H9 (cell line): Measurements from ENCODE around the gene PAX9. TPM values are rescaled to one million over a fixed set of nuclear protein-coding genes. Genes with fewer than 3 reads are reported as not detected.

ENCODE experiments used
- DNase-seq: peaks from one replicate; pipeline ENCODE4 v3.0.0-alpha.2; 2017
- H2AFZ ChIP-seq: one replicate; pipeline ENCODE4 v1.6.1; 2013; ENCODE audit warnings: mild to moderate bottlenecking, low read length, control low read depth, moderate library complexity
- H2AK5ac ChIP-seq: 2 replicates; pipeline ENCODE4 v1.6.1; 2013; ENCODE audit warnings: low read length, control low read depth, mixed read lengths; ENCODE audit not compliant: insufficient read length
- H2BK120ac ChIP-seq: one replicate; pipeline ENCODE4 v1.6.1; 2013; ENCODE audit warnings: low read depth, mild to moderate bottlenecking, low read length, control low read depth, inconsistent platforms; ENCODE audit not compliant: poor library complexity, severe bottlenecking
- H2BK12ac ChIP-seq: 2 replicates; pipeline ENCODE4 v1.6.1; 2013; ENCODE audit warnings: low read length, control low read depth, mixed read lengths, low read depth; ENCODE audit not compliant: insufficient read length
- H2BK15ac ChIP-seq: 2 replicates; pipeline ENCODE4 v1.6.1; 2013; ENCODE audit warnings: low read depth, low read length, control low read depth
- H2BK20ac ChIP-seq: one replicate; pipeline ENCODE4 v1.6.1; 2013; ENCODE audit warnings: low read depth, mild to moderate bottlenecking, low read length, control low read depth, inconsistent platforms; ENCODE audit not compliant: poor library complexity, severe bottlenecking
- H2BK5ac ChIP-seq: 2 replicates; pipeline ENCODE4 v1.6.1; 2013; ENCODE audit warnings: low read length, control low read depth, mixed read lengths; ENCODE audit not compliant: insufficient read length
- H3K14ac ChIP-seq: 2 replicates; pipeline ENCODE4 v1.6.1; 2013; ENCODE audit warnings: low read length, control low read depth; ENCODE audit not compliant: insufficient read depth
- H3K18ac ChIP-seq: 2 replicates; pipeline ENCODE4 v1.6.1; 2013; ENCODE audit warnings: low read depth, mild to moderate bottlenecking, mixed read lengths, low read length, control low read depth; ENCODE audit not compliant: insufficient read length
- H3K23ac ChIP-seq: 2 replicates; pipeline ENCODE4 v1.6.1; 2013; ENCODE audit warnings: low read length, control low read depth, mixed read lengths, low read depth; ENCODE audit not compliant: insufficient read length
- H3K23me2 ChIP-seq: 2 replicates; pipeline ENCODE4 v1.6.1; 2013; ENCODE audit warnings: low read depth, mild to moderate bottlenecking, mixed read lengths, low read length, control low read depth; ENCODE audit not compliant: insufficient read length, poor library complexity, severe bottlenecking
- H3K27ac ChIP-seq: 2 replicates; pipeline ENCODE4 v1.5.1; 2013; ENCODE audit warnings: low read length, control low read depth, mixed read lengths, low read depth; ENCODE audit not compliant: insufficient read length
- H3K27me3 ChIP-seq: 2 replicates; pipeline ENCODE4 v1.6.1; 2013; ENCODE audit warnings: low read length, control low read depth, inconsistent platforms; ENCODE audit not compliant: insufficient read depth
- H3K4ac ChIP-seq: 2 replicates; pipeline ENCODE4 v1.6.1; 2013; ENCODE audit warnings: low read depth, mild to moderate bottlenecking, control low read depth, inconsistent platforms, low read length, moderate library complexity
- H3K4me1 ChIP-seq: 2 replicates; pipeline ENCODE4 v1.6.1; 2013; ENCODE audit warnings: low read length, control low read depth, inconsistent platforms; ENCODE audit not compliant: insufficient read depth
- H3K4me2 ChIP-seq: 2 replicates; pipeline ENCODE4 v1.6.1; 2013; ENCODE audit warnings: low read length, control low read depth, mixed read lengths; ENCODE audit not compliant: insufficient read length, insufficient read depth
- H3K56ac ChIP-seq: 2 replicates; pipeline ENCODE4 v1.6.1; 2013; ENCODE audit warnings: low read depth, mild to moderate bottlenecking, mixed read lengths, low read length, control low read depth; ENCODE audit not compliant: insufficient read length
- H3K79me1 ChIP-seq: 2 replicates; pipeline ENCODE4 v1.6.1; 2013; ENCODE audit warnings: low read depth, mild to moderate bottlenecking, moderate library complexity, low read length, control low read depth, inconsistent platforms; ENCODE audit not compliant: insufficient read depth, poor library complexity, severe bottlenecking
- H3K79me2 ChIP-seq: 2 replicates; pipeline ENCODE4 v1.6.1; 2013; ENCODE audit warnings: low read length, control low read depth, inconsistent platforms; ENCODE audit not compliant: insufficient read depth
- H3K9ac ChIP-seq: 2 replicates; pipeline ENCODE4 v1.6.1; 2013; ENCODE audit warnings: low read length, control low read depth, mixed read lengths; ENCODE audit not compliant: insufficient read length; ENCODE audit errors: extremely low read depth
- H3K9me3 ChIP-seq: one replicate; pipeline ENCODE4 v1.6.1; 2013; ENCODE audit warnings: low read depth, low read length, inconsistent platforms; ENCODE audit not compliant: control insufficient read depth
- H3T11ph ChIP-seq: one replicate; pipeline ENCODE4 v1.6.1; 2013; ENCODE audit warnings: mild to moderate bottlenecking, low read length, control low read depth, inconsistent platforms
- H4K20me1 ChIP-seq: one replicate; pipeline ENCODE4 v1.6.1; 2013; ENCODE audit not compliant: control insufficient read depth, insufficient read length, insufficient read depth
- H4K5ac ChIP-seq: 2 replicates; pipeline ENCODE4 v1.6.1; 2013; ENCODE audit warnings: low read depth, mild to moderate bottlenecking, mixed read lengths, low read length, control low read depth; ENCODE audit not compliant: insufficient read length
- H4K8ac ChIP-seq: replicated peaks from 2 replicates; pipeline ENCODE4 v1.6.1; 2013; ENCODE audit warnings: low read length, control low read depth, mixed read lengths, low read depth; ENCODE audit not compliant: insufficient read length
- H4K91ac ChIP-seq: 2 replicates; pipeline ENCODE4 v1.6.1; 2013; ENCODE audit warnings: low read depth, mild to moderate bottlenecking, moderate library complexity, mixed read lengths, low read length, control low read depth; ENCODE audit not compliant: insufficient read length
- H3K27ac Mint-ChIP-seq, 3 experiments: 2 replicates in 2 of 3; 3 replicates in 1 of 3; pipeline ENCODE4 v1.8.0; 2020 to 2021; ENCODE audit warnings: mixed read lengths in 3 of 3, mild to moderate bottlenecking in 1 of 3, moderate library complexity in 1 of 3
- H3K27me3 Mint-ChIP-seq: 2 replicates; pipeline ENCODE4 v1.8.0; 2021; ENCODE audit warnings: low read depth, mild to moderate bottlenecking, moderate library complexity, mixed read lengths
- H3K36me3 Mint-ChIP-seq, 3 experiments: 2 replicates in 2 of 3; 3 replicates in 1 of 3; pipeline ENCODE4 v1.8.0; 2020 to 2021; ENCODE audit warnings: low read depth in 3 of 3, mixed read lengths in 3 of 3; ENCODE audit not compliant: insufficient read depth in 1 of 3
- H3K4me1 Mint-ChIP-seq, 2 experiments: 2 replicates each; pipeline ENCODE4 v1.8.0; 2020; ENCODE audit warnings: mixed read lengths in 2 of 2
- H3K4me3 Mint-ChIP-seq, 2 experiments: 2 replicates in 1 of 2; 3 replicates in 1 of 2; pipeline ENCODE4 v1.8.0; 2020 to 2021; ENCODE audit warnings: mild to moderate bottlenecking in 2 of 2, mixed read lengths in 2 of 2, moderate library complexity in 1 of 2
- H3K9me3 Mint-ChIP-seq, 2 experiments: 2 replicates in 1 of 2; 3 replicates in 1 of 2; pipeline ENCODE4 v1.8.0; 2020; ENCODE audit warnings: mild to moderate bottlenecking in 2 of 2, mixed read lengths in 2 of 2, moderate library complexity in 1 of 2
- CTCF ChIP-seq: fragments of 200-600 bp; sonication (generic); conservative IDR thresholded peaks from 3 replicates; pipeline ENCODE4 v1.8.0; 2021; ENCODE audit warnings: antibody characterized with exemption, mild to moderate bottlenecking
- WGBS: extraction: QIAGEN DNeasy Blood & Tissue Kit; methylation state at CpG from one replicate; pipeline ENCODE4 v1.1.7; 2013; ENCODE audit warnings: missing lambda C conversion rate, low lambda C conversion rate, mixed read lengths; ENCODE audit not compliant: insufficient read length; ENCODE audit errors: extremely low coverage; 5-methylcytosine and 5-hydroxymethylcytosine counted together
- total RNA-seq: library from RNA; stranded (reverse); gene quantifications from 2 replicates; pipeline ENCODE4 v1.2.1, GENCODE V29; 2021

The PAX9 gene
- total RNA-seq, 1 experiment from 2014 or later, result not detected

GRCh38 chr14:36655963-36656686, 5.5 kb upstream of the PAX9 start:
- peak; percentile 87 for TF ChIP-seq CTCF
- Histone ChIP-seq H3K4ac (no peak overlapping the region), H2BK120ac (no peak overlapping the region), H3K4me2 (peak overlapping the region; percentile 44), H2BK15ac (no peak overlapping the region), H3K56ac (no peak overlapping the region), H2BK12ac (no peak overlapping the region), H3T11ph (no peak overlapping the region), H2AK5ac (no peak overlapping the region), H3K79me1 (no peaks in the 10 kb centered on the region), H2BK5ac (no peak overlapping the region), H3K9me3 (no peaks in the 10 kb centered on the region), H4K8ac (no peak overlapping the region), H2BK20ac (no peak overlapping the region), H3K18ac (no peak overlapping the region), H3K4me1 (no peaks in the 10 kb centered on the region), H4K20me1 (no peaks in the 10 kb centered on the region), H3K23ac (no peak overlapping the region), H4K91ac (no peak overlapping the region), H3K79me2 (no peaks in the 10 kb centered on the region), H3K27me3 (peaks cover 97% of the 10 kb centered on the region), H2AFZ (no peak overlapping the region), H3K27ac (no peak overlapping the region), H3K14ac (no peak overlapping the region), H4K5ac (no peak overlapping the region), H3K9ac (no peak overlapping the region), H3K23me2 (no peaks in the 10 kb centered on the region)
- H3K9me3 Mint-ChIP-seq, result peaks cover 2 to 10% of the 10 kb centered on the region in 2 experiments; a peak in 2 of 5 replicates
- peaks cover 9 to 41% of the 10 kb centered on the region in 2 experiments for H3K4me1 Mint-ChIP-seq
- peaks cover 100% of the 10 kb centered on the region for H3K27me3 Mint-ChIP-seq
- no peak overlapping the region for H3K27ac Mint-ChIP-seq
- no CpG with 5 or more reads among the region's 48 CpGs for WGBS
- H3K4me3 Mint-ChIP-seq, result peak overlapping the region; percentile 42 to 66
- peak; percentile 77 for DNase-seq
- H3K36me3 Mint-ChIP-seq, result no peaks in the 10 kb centered on the region; a peak in 2 of 7 replicates
